GM21423 (cell line): Measurements from ENCODE around the gene LUC7L.

Source experiments
- ATAC-seq: cut with Tn5 transposase; IDR thresholded peaks from one replicate; pipeline ENCODE4 v1.9.1; 2021; ENCODE audit warnings: mild to moderate bottlenecking, moderate library complexity; ENCODE audit not compliant: unreplicated experiment

LUC7L gene

DNA sequence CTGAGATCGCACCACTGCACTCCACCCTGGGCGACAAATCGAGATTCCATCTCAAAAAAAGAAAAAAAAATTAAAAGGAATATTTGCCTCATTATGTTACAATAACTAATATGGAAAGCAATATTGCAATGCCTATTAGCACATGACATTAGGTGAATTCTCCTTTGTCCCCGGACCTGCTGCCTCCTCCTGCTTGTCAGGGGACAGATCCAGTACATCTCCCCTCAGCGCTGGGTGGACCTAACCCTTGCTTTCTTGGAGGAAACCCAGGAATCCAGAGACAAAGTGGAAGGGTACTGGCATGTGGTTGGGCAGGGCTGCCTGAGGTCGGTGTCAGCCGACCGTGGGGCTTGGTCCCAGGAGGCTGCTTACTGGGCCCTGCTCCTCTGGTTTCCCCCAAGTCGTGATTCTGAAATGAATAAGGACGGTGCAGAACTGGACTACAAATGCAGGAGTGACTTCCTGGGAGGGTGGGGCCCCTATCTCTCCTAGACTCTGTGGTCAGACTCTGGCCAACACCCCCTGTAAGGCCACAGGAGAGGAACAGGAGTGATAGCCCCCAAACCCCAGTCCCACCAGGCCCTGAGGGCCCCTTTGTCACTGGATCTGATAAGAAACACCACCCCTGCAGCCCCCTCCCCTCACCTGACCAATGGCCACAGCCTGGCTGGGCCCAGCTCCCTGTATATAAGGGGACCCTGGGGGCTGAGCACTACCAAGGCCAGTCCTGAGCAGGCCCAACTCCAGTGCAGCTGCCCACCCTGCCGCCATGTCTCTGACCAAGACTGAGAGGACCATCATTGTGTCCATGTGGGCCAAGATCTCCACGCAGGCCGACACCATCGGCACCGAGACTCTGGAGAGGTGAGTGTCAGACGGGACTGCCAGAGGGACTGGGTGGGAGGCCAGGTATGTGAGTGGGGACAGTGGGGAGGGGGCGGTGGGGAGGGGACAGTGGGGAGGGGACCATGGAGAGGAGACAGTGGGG is 76.8 kb downstream of the LUC7L start, which contains the start of gene HBZ:
HBZ (plus strand) TSS at position 504 of the 988 bp plus-strand sequence; CDS start at position 770, 266 bp downstream.
- ATAC-seq = no peak

DNA sequence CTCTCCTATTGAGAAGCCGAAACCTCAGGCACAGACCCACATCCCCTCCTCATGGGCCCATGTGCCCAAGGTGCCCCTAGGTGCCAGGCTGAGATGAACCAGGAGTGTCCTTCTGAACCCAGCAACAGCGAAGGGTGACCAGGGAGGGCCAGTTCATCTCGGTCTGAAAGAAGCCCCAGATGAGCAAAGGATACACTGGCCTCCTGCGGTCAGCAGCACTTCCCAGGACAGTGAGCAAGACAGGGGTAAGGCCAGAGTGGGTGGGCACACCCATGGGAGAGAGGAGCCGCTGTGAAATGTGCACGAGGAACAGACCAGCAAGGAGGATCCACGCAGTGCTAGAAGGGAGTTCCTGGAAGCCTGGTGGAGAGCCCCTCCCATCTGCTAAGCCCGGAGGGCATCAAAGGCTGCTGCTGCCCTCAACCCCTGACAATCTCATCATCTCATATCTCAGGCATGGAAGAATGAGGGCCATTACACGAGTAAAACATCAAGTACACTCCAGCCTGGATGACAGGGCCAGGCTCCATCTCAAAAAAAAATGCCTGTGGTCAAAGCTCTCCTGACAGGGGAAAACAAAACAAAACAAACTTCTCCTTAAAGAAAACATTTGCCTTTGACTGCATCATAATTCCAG is 80.1 kb downstream of the LUC7L start:
- no peak for ATAC-seq

DNA sequence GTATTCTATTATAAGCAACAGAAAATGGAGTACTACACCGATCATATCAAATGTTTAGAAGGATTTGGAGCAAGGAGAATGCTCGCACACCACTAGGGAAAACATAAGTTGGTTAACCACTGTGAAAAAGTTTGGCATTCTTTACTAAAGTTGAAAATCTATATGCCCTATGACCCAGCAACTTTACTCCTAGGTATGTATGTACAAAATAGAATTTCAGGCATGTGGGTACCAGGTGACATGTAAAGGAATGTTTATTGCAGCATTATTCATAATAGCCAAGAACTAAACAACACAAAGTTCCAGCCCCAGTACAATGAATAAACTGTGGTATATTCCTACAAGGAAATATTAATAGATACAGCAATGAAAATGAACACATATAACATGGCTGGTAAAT is 82.6 kb downstream of the LUC7L start:
- ATAC-seq = no peak

DNA sequence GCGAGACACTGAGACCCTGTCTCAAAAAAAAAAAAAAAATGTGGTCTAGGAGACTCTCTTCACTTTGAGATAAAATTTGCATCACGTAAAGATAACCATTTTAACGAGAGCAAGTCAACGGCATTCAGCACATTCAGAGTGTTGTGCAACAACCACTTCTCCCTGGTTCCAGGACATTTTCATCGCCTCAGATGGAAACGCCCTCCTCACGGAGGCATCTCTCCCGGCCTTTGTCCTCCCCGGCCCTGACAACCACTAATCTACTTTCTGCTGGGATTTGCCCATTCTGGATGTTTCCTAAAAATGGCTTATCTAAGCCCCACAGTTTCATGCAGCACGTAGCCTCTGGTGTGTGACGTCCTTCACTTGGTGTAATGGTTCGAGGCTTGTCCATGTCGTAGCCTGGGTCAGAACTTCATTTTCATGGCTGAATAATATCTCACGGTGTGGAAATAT is 84.4 kb downstream of the LUC7L start:
- ATAC-seq = no peak

DNA sequence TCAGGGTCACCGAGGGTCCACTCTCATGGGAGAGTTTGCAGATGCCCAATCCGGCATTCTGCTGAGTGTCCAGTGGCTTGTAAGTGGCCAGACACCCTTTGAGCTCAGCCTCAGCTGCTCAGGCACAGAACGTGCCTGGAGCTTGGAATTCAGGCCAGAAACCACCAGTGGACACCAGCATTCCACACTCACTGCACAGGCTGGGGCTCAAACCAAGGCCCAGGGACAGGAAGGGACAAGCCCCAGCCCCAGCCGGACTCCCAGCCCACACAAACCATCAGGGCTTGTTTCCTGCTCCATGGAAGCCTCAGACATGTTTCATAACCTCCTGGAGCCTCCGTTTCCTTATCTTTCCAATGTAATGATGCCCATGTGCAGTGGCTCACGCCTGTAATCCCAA is 85.8 kb downstream of the LUC7L start:
- ATAC-seq = no peak

DNA sequence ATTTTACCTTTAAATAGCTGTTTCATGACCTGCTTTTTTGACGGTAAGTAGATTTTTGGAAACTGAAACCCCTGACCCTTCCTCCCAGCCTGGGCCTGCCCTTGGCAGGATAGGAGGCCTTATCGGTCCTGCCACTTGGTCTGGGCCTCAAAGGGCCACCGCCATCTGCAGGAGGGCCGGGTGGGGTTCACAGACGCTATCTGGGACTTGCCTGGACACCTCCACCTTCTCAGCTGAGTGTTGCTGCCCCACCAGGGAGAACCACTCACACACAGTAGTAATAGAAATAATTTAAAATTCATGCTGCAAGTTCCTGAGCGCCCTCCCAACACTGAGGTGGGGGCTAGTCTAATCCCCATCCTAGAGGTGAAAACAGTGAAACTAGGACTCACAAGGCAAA is 86.2 kb downstream of the LUC7L start:
- no peak for ATAC-seq

DNA sequence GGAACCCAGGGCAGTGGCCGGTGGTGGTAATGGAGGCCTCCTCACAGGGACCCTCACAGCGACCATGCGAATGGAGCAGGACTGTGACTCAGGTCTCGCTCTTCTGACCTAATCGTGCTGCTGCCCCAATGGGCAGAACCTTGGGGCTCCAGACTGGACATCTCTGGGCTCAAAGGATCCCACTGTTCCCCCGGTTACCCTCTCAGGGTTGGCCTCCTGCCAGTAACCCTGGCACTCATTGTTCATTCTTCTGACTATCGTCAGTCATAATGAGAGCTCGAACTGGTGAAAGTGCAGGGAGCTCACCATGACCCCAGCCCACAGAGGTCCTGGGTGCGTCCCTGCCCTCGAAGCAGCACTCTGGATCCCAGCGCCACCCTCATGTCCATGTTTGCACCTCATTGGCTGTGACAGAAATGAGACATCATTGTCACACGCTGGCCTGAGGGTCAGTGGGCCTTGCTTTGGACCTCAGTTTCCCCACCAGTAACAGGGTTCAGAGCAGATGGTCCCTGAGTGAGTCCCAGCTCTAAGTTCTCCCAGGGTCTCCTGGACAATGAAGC is 86.8 kb downstream of the LUC7L start:
- ATAC-seq = no peak

DNA sequence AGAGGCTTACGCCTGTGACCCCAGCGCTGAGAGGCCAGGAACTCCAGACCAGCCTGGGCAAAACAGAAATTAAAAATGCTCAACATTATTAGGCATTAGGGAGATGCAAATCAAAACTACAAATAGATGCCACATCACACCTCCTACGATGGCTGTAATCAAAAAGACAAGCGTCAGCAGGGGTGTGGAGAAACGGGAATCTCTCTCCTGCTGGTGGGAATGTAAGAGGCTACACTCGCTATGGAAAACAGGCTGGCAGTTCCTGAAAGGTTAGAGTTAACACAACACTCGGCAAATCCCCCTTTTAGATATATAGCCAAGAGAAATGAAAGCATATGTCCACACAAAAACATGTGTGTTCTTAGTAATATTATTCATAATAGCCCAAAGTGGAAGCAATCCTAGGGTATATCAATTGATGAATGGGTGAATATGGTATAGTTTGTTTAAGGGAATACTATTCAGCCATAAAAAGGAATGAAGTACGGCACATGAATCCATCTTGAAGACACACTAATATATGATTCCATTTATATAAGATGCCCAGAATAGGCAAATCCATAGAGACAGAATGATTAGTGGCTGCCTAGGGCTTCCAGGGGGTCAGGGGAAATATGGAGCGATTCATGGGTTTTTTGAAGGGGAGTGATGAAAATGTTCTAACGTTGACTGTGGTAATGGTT is 88.9 kb downstream of the LUC7L start:
- ATAC-seq = no peak
